ENCODE results near the gene TAB2.
"Not testable (repeated sequence)": the region's sequence is repeated elsewhere in the genome, so short reads cannot be mapped to it uniquely, and the experiment has no call there.

TAB2 gene

GRCh38 chr6:149423964-149424440 is 106.5 kb downstream of the TAB2 start:
- DNase-seq: no peak

- DNase-seq: no peak
Measured at GRCh38 chr6:149425224-149425623, 107.7 kb downstream of the TAB2 start.

GRCh38 chr6:149425754-149426153 is 108.2 kb downstream of the TAB2 start:
- no peak for DNase-seq

GRCh38 chr6:149428606-149429005 is 111.1 kb downstream of the TAB2 start:
- DNase-seq: no peak

GRCh38 chr6:149429427-149430360 is 112.2 kb downstream of the TAB2 start:
- DNase-seq: no peak

- peak; percentile 80 for DNase-seq
Measured at GRCh38 chr6:149431905-149432775, 114.6 kb downstream of the TAB2 start.

- DNase-seq: no peak
Measured at GRCh38 chr6:149433405-149433804, 115.9 kb downstream of the TAB2 start.

- DNase-seq: no peak
Measured at GRCh38 chr6:149433881-149434280, 116.4 kb downstream of the TAB2 start.

GRCh38 chr6:149435919-149436586 is 118.5 kb downstream of the TAB2 start:
- DNase-seq: no peak

- DNase-seq: no peak
Measured at GRCh38 chr6:149436647-149437046, 119.1 kb downstream of the TAB2 start.

GRCh38 chr6:149437212-149437611 is 119.7 kb downstream of the TAB2 start:
- no peak for DNase-seq

- no peak for DNase-seq
Measured at GRCh38 chr6:149438855-149439254, 121.3 kb downstream of the TAB2 start.

GRCh38 chr6:149439626-149440025 is 122.1 kb downstream of the TAB2 start:
- no peak for DNase-seq

- no peak for DNase-seq
Measured at GRCh38 chr6:149440735-149441671, 123.5 kb downstream of the TAB2 start.

GRCh38 chr6:149441740-149442139 is 124.2 kb downstream of the TAB2 start:
- DNase-seq: no peak

GRCh38 chr6:149443411-149444181 is 126.1 kb downstream of the TAB2 start:
- DNase-seq: no peak

- DNase-seq: not testable (repeated sequence)
Measured at GRCh38 chr6:149444360-149445094, 127.0 kb downstream of the TAB2 start.

- DNase-seq: no peak
Measured at GRCh38 chr6:149445095-149445466, 127.6 kb downstream of the TAB2 start.

GRCh38 chr6:149445573-149445972 is 128.1 kb downstream of the TAB2 start:
- DNase-seq: no peak

- peak; percentile 62 for DNase-seq
Measured at GRCh38 chr6:149446791-149447376, 129.4 kb downstream of the TAB2 start.
